Urinary bladder (tissue), 4 donors: ENCODE measurements around the gene CST1. TPM values are rescaled to one million over a fixed set of nuclear protein-coding genes. Genes with fewer than 3 reads are reported as not detected.
"Not testable (repeated sequence)": the region's sequence is repeated elsewhere in the genome, so short reads cannot be mapped to it uniquely, and the experiment has no call there.

Source experiments
- DNase-seq: peaks from one replicate; pipeline ENCODE4 v3.0.0-alpha.2; 2015; ENCODE audit errors: extremely low spot score
- H3K27ac ChIP-seq: one replicate; pipeline ENCODE4 v1.5.1; 2013; ENCODE audit warnings: low read depth, mild to moderate bottlenecking, moderate library complexity
- H3K36me3 ChIP-seq: one replicate; pipeline ENCODE4 v1.6.1; 2013; ENCODE audit warnings: mild to moderate bottlenecking, moderate library complexity; ENCODE audit not compliant: insufficient read depth
- H3K4me1 ChIP-seq: one replicate; pipeline ENCODE4 v1.6.1; 2013; ENCODE audit warnings: mild to moderate bottlenecking, moderate library complexity; ENCODE audit not compliant: insufficient read depth
- H3K4me3 ChIP-seq: one replicate; pipeline ENCODE4 v1.5.1; 2013; ENCODE audit warnings: low read depth, low read length
- WGBS: extraction: QIAGEN DNeasy Blood & Tissue Kit; methylation state at CpG from one replicate; pipeline ENCODE4 v1.1.7; 2013; 5-methylcytosine and 5-hydroxymethylcytosine counted together
- polyA plus RNA-seq: library from polyadenylated mRNA; stranded (reverse); fragments of 200-250 nt; gene quantifications from one replicate; pipeline ENCODE4 v1.2.3, GENCODE V29; 2013
- total RNA-seq: library from RNA; depleted of rRNA; stranded (reverse); fragments of >200 nt; gene quantifications from one replicate; pipeline ENCODE4 v1.2.3, GENCODE V29; 2014
- donor health status: healthy with polysubstance abuse.
- donor health status: healthy.

CST1 gene, protein sequence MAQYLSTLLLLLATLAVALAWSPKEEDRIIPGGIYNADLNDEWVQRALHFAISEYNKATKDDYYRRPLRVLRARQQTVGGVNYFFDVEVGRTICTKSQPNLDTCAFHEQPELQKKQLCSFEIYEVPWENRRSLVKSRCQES
- total RNA-seq (not detected), polyA plus RNA-seq (12.8 TPM)

DNA sequence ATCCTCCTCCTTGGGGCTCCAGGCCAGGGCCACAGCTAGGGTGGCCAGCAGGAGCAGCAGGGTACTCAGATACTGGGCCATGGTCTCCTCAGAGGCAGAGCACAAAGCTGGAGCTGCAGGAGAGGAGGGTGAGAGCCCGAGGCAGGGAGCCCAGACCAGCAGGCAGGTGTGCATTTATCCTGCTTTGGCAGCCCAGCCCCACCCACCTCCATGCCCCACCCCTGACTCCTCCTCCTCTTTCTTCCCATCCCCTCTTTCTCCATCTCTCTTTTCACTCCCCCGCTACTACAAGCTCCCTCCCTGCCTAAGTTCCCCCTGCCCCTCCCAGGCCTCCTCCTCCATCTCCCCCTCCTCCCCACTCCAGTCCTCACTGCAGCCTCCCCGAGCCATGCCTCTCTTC lies at the start of gene CST1:
Gene CST1 (minus strand): TSS at position 150 of the 400 bp plus-strand sequence. CDS start 69 bp downstream, at position 81.
- 32% methylated on average over 3 of the region's 3 CpGs for whole genome bisulfite sequencing
- not testable (repeated sequence) for H3K27ac ChIP-seq, DNase-seq, H3K4me3 ChIP-seq, H3K36me3 ChIP-seq, H3K4me1 ChIP-seq

DNA sequence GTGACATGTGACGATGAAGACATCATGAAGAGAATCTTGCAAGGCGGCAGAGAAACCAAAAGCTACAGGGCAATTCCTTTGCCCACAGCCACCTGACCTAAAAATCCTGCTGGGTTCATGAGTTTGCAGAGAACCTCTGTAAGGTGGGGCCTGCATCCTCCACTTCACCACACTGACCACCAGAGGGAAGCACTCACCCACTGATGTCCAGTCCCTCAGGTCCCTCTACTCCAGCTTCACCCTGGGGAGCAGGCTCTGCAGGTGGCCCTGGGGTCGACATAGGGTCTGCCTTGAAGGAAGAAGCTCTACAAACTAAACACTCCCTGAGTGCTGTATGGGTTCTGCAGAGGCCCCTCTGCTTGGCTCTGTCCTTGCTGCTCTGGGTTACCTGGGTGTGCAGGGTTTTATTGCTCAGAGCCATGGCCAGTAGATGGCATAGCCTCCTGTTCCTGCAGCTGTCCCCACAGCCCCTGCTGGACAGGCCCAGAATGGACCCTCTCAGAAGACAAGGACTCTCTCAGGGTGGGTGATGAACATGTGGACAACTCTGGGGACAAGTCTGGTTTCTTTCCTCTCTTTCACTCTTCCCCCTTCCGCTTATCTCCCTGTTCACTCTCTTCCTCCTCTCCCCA lies 48.6 kb upstream of the CST1 start:
- H3K36me3 ChIP-seq, H3K4me3 ChIP-seq, H3K27ac ChIP-seq, DNase-seq, H3K4me1 ChIP-seq: not testable (repeated sequence)
- 51% methylated on average over 4 of the region's 4 CpGs for WGBS

DNA sequence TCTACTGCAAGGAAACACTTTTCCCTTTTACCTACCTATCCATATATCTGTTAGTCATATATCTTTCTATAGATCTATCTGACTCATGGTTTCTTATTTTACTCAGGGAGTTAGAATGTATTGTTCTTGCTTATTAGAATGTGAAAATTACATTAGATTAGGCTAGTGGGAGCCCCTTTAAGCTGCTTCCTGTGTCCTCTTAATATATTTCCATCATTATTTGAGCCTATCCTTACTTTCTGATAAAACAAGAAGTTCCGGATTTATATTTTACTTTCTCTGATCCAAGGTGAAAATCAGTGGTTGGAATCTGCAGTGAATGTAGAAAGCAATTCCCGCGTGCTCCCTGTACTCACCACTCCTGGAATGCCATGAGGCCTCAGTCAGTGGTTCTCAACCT lies 44.8 kb upstream of the CST1 start:
- H3K36me3 ChIP-seq, result no peaks in the 10 kb centered on the region
- no peak for DNase-seq
- no peak overlapping the region for H3K4me3 ChIP-seq
- H3K4me1 ChIP-seq, result no peaks in the 10 kb centered on the region
- H3K27ac ChIP-seq, result no peak overlapping the region
- 82% methylated on average over 3 of the region's 3 CpGs for WGBS

DNA sequence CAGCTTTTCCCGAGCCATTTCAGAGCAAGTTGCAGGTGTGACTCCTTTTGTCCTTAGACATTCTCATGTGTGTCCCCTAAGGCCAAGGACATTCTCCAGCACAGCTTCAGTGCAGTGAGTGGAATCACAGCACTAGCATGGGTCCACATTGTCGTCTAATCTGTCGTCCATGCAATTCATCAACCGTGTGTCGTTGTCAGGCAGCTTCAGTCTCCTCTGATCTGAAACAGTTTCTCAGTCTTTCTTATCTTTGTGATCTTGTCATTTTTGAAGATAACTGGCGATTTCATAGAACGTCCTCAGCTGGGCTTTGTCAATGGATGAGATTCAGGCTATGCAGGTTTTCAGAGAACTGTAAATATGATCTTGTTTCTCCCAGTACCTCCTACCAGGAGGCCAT lies 44.1 kb upstream of the CST1 start:
- Histone ChIP-seq H3K36me3 (no peaks in the 10 kb centered on the region), H3K4me1 (no peaks in the 10 kb centered on the region), H3K27ac (no peak overlapping the region), H3K4me3 (no peak overlapping the region)
- DNase-seq, result no peak
- 37% methylated on average over 7 of the region's 7 CpGs for WGBS

DNA sequence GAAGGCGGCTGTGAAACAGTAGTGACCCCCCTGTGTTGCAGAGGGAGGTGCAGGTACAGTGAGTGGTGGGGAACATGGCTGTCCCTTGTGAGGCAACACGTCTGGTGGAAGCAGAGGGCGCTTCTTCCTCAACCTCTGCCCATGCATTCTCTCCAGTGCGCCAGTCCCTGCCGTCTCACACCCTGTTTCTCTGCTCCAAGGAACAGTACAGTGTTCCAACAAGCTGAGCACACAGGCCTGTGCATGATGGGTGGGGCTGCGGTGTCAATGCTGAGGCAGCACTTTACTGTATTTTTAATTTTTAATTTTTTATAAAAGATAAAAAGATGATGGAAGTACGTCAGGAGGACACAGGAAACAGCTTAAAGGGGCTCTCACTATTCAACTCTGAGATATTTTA lies 43.3 kb upstream of the CST1 start:
- no peaks in the 10 kb centered on the region for H3K4me1 ChIP-seq
- 80% methylated on average over 7 of the region's 7 CpGs for WGBS
- no peak for DNase-seq
- H3K4me3 ChIP-seq, result no peak overlapping the region
- no peak overlapping the region for H3K27ac ChIP-seq
- no peaks in the 10 kb centered on the region for H3K36me3 ChIP-seq

DNA sequence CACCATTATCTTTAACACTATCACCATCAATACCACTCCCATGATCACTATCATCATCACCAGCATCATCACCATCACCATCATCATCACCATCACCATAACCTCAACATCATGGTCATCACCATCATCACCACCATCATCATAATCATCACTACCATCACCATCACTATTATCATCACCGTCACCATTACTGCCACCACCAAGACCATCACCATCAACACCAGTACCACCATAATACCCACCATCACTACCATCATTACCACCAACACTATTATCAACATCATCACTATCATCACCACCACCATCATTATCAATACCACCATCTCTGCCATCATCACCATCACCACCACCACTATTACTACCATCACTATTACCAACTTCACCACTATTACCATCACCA lies 32.7 kb upstream of the CST1 start:
- H3K36me3 ChIP-seq, result no peaks in the 10 kb centered on the region
- H3K27ac ChIP-seq, result no peak overlapping the region
- WGBS, result 97% methylated on average over 1 of the region's 1 CpG
- no peak for DNase-seq
- no peaks in the 10 kb centered on the region for H3K4me1 ChIP-seq
- H3K4me3 ChIP-seq, result no peak overlapping the region

DNA sequence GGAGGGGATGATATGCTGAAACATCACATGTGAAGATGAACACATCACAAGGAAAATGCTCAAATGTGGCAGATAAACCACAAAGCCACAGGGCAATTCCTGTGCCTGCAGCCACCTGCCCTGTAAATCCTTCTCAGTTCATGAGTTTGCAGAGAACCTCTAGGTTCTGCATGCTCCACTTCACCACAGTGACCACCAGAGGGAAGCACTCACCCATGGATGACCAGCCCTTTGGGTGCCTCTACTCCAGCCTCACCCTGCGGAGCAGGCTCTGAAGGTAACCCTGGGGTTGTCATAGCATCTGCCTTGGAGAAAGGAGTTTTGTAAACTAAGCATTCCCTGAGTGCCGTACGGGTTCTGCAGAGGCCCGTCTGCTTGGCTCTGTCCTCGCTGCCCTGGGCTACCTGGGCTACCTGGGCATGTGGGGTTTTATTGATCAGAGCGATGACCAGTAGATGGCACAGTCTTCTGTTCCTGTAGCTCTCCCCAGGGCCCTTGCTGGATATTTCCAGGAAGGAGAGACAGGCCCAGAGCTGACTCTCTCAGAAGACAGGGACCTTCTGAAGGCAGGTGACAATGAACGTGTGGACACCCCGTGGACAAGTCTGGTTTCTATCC lies 31.7 kb upstream of the CST1 start:
- Histone ChIP-seq H3K27ac (no peak overlapping the region), H3K36me3 (no peaks in the 10 kb centered on the region), H3K4me1 (no peaks in the 10 kb centered on the region), H3K4me3 (no peak overlapping the region)
- WGBS, result 61% methylated on average over 8 of the region's 8 CpGs
- DNase-seq, result no peak

DNA sequence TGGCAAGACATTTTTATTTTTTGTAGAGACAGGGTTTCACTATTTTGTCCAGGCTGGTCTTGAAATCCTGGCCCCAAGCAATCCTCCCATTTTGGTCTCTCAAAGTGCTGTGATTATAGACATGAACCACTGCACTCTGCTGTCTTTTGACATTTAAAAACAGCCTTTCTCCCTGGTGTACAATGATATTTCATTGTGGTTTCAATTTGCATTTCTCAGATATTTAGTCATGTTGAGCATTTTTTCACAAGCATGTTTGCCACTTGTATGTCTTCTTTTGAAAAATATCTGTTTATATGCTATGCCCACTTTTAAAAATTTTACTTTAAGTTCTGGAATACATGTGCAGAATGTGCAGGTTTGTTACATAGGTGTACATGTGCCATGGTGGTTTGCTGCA lies 27.9 kb upstream of the CST1 start:
- H3K36me3 ChIP-seq, H3K4me3 ChIP-seq, H3K4me1 ChIP-seq, DNase-seq, H3K27ac ChIP-seq: not testable (repeated sequence)

DNA sequence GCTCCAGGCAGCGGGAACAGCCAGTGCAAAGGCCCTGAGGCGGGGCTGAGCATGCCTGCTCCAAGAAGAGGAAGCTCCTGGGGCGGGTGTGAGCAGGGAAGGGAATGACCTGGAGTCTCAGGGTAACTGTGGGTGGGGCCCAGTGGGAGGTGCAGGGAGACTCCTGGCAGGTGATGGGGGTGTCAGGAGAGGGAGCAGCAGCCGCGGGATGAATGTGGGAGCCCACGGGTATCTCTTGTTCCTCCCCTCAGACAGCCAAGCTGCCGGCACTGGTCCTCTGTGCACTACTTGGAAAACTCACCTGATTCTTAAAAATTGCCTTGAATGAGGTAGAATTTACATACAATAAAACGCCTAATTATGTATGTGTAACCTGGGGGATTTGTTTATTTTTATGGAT lies 26.6 kb upstream of the CST1 start:
- not testable (repeated sequence) for DNase-seq, H3K4me1 ChIP-seq, H3K36me3 ChIP-seq, H3K4me3 ChIP-seq, H3K27ac ChIP-seq
- WGBS, result 78% methylated on average over 8 of the region's 8 CpGs

DNA sequence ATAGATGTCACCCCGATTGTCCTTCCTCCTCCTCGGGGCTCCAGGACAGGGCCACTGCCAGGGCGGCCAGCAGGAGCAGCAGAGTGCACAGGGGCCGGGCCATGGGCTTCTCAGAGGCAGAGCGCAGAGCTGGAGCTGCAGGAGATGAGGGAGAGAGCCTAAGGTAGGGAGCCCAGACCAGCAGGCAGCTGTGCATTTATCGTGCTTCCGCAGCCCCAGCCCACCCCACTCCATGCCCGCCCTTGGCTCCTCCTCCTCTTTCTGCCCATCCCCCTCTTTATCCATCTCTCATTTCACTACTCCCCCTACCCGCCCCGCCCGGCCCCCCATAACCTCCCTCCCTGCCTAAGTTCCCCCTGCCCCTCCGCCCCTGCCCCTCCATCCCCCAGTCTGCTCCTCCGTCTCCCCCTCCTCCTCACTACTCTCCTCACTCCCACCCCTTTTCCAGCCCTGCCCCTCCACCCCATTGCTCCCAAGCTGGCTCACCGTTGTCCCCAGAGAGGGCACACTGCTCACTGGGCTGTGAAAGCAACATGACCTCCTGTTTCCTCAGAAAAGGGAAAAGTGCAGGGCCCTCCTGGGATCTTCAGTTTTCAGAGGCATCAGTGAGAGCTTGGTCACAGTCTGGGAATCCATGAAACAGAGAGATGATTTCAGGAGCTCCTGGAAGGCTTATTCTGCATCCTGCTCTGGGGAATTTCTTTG lies 25.5 kb upstream of the CST1 start:
- 20% methylated on average over 13 of the region's 14 CpGs for WGBS
- Histone ChIP-seq H3K4me3 (no peak overlapping the region), H3K36me3 (no peaks in the 10 kb centered on the region), H3K4me1 (no peaks in the 10 kb centered on the region), H3K27ac (no peak overlapping the region)
- no peak for DNase-seq

DNA sequence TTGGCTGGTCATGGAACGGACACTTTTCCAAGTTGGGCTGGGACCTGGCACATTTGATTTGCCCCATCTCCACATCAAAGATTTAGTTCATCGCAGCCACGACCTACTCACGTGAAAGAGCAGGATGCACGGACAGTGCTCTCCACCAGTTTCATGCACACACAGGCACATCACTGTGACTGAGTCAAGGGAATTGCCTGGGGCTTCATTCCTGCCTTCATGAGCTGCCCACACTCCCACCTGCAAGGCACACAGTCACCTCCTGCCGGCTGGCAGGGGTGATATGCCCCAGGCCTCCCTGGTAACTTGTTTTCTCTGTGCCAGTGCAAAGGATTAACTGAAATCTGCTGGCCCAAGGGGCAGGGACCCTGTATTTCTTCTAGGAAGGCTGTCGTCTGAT lies 23.3 kb upstream of the CST1 start:
- H3K4me1 ChIP-seq, result no peaks in the 10 kb centered on the region
- no peak for DNase-seq
- no peaks in the 10 kb centered on the region for H3K36me3 ChIP-seq
- H3K27ac ChIP-seq, result no peak overlapping the region
- H3K4me3 ChIP-seq, result no peak overlapping the region
- WGBS, result 80% methylated on average over 7 of the region's 7 CpGs

DNA sequence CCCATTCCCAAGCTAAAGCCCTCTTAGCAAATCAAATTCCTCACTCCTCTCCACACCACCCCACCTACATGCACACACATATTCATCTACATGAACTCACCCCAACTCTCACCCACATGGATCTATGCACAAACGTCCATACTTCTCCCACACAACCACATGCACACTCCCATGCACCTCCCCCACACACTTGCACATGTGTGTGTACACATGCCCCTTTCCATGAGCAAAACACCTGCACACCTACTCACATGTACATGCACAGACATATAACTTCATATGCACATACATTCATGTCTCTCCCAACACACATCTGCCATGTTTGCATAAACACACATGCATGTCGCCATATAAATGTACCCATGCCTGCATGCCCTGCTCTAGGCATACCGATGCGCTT lies 22.8 kb upstream of the CST1 start:
- Histone ChIP-seq H3K4me3 (no peak overlapping the region), H3K27ac (no peak overlapping the region), H3K36me3 (no peaks in the 10 kb centered on the region), H3K4me1 (no peaks in the 10 kb centered on the region)
- 86% methylated on average over 4 of the region's 4 CpGs for WGBS
- no peak for DNase-seq

DNA sequence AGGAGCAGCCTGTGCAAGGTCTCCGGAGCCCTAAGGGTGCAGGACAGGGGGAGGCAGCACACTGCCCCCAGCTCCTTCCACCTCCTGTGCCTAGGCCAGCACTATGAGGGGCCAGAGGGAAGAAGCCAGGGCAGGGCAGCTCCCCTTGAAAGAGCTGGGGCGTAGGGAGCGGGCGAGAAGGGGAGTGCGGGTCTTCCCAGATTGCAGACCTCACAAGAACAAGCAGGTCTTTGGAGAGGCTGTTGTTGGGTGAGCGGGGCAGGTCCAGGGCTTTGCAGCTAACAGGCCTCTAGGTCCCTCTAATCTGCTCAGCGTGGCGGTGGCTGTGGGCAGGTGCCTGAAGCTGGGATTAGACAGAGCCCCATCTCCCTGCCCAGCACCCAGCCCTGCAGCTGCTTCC lies 22.4 kb upstream of the CST1 start:
- 86% methylated on average over 8 of the region's 8 CpGs for WGBS

DNA sequence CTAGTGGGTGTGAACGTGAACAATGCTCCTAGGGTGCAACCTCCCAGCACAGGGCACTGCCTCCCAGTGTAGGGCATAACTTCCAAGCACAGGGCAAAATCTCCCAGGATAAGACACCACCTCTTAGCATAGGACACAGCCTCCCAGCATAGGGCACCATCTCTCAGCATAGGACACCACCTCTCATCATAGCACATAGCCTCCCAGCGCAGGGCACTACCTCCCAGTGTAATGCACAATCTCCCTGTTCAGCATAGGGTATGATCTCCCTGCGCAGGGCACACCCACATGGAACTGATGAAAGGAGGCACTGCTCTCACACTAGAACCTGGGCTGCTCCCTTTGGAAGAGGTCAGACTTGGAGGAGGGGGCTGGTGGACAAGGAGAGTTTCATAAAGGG lies 21.3 kb upstream of the CST1 start:
- DNase-seq, result no peak
- Histone ChIP-seq H3K4me1 (no peaks in the 10 kb centered on the region), H3K4me3 (no peak overlapping the region), H3K36me3 (no peaks in the 10 kb centered on the region), H3K27ac (no peak overlapping the region)
- 88% methylated on average over 3 of the region's 3 CpGs for WGBS

More for the DNA sequence above, 22.4 kb upstream of the CST1 start:
- Histone ChIP-seq H3K4me3 (no peak overlapping the region), H3K27ac (no peak overlapping the region), H3K36me3 (no peaks in the 10 kb centered on the region), H3K4me1 (no peaks in the 10 kb centered on the region)
- no peak for DNase-seq
